Lower leg skin (tissue), 3 donors: ENCODE results near the gene EXOSC7.

Experiments
- POLR2A ChIP-seq, 2 donors: fragments of 450-650 bp; IDR thresholded peaks; one replicate each; pipeline ENCODE4 v1.6.1; 2016 to 2017; ENCODE audit warnings: antibody characterized with exemption in 2 of 2, mild to moderate bottlenecking in 1 of 2, moderate library complexity in 1 of 2
- TF ChIP-seq, protein P1 (sequence below), 3 donors: fragments of 450-650 bp; IDR thresholded peaks; one replicate each; pipeline ENCODE4 v1.5.1; 2016; ENCODE audit warnings: antibody characterized with exemption in 3 of 3, mild to moderate bottlenecking in 3 of 3, moderate library complexity in 2 of 3

DNA sequence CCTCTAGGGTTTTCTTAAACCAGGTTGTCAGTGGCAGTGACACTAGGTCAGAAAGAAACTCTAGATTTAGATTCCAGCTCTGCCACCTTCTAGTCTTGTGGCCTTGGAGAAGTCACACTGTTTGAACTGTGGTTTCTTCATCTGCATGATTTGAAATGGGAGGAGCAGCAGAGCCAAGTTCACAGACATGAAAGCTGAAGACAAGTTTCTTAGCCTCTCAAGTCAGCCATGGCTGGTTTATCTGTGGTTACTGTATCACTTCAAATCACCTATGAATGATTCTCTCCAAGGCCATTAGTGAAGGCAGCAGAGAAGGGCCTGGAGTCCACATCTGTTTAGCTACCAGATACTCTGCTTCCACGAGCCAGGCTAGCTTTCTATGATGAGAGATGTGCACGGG, 65.6 kb downstream of the EXOSC7 start:
- TF ChIP-seq, protein P1, sequence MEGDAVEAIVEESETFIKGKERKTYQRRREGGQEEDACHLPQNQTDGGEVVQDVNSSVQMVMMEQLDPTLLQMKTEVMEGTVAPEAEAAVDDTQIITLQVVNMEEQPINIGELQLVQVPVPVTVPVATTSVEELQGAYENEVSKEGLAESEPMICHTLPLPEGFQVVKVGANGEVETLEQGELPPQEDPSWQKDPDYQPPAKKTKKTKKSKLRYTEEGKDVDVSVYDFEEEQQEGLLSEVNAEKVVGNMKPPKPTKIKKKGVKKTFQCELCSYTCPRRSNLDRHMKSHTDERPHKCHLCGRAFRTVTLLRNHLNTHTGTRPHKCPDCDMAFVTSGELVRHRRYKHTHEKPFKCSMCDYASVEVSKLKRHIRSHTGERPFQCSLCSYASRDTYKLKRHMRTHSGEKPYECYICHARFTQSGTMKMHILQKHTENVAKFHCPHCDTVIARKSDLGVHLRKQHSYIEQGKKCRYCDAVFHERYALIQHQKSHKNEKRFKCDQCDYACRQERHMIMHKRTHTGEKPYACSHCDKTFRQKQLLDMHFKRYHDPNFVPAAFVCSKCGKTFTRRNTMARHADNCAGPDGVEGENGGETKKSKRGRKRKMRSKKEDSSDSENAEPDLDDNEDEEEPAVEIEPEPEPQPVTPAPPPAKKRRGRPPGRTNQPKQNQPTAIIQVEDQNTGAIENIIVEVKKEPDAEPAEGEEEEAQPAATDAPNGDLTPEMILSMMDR (IDR thresholded peaks at IDR 0.05): no peak
- TF ChIP-seq POLR2A (IDR thresholded peaks at IDR 0.05): no peak
